GM12872 (cell line): ENCODE results near the gene FOXF2.

Experiments
- CTCF ChIP-seq: IDR thresholded peaks from 3 replicates; pipeline ENCODE4 v1.5.1; 2011; ENCODE audit warnings: low read depth, mild to moderate bottlenecking, low read length, moderate library complexity; ENCODE audit not compliant: insufficient read depth

FOXF2 gene

GRCh38 chr6:1390946-1391799 lies 1.8 kb downstream of the FOXF2 start:
- TF ChIP-seq CTCF = no peak

GRCh38 chr6:1391800-1392309 lies 2.5 kb downstream of the FOXF2 start:
- no peak for TF ChIP-seq CTCF

GRCh38 chr6:1392813-1393640 lies 3.7 kb downstream of the FOXF2 start:
- no peak for TF ChIP-seq CTCF

- no peak for TF ChIP-seq CTCF
Observed at GRCh38 chr6:1393641-1394283, 4.4 kb downstream of the FOXF2 start.

- TF ChIP-seq CTCF = no peak
Observed at GRCh38 chr6:1394514-1395463, 5.4 kb downstream of the FOXF2 start.

- TF ChIP-seq CTCF = no peak
Observed at GRCh38 chr6:1395506-1395905, 6.1 kb downstream of the FOXF2 start.
